HG02588 (cell line): ENCODE measurements around the gene ACSL5.
A peak's percentile ranks its signal among the peaks of the same experiment; 100 is the strongest.

Experiments
- ATAC-seq: cut with Tn5 transposase; IDR thresholded peaks from one replicate; pipeline ENCODE4 v1.9.1; 2021; ENCODE audit warnings: mild to moderate bottlenecking, moderate library complexity; ENCODE audit not compliant: unreplicated experiment

Gene ACSL5, protein sequence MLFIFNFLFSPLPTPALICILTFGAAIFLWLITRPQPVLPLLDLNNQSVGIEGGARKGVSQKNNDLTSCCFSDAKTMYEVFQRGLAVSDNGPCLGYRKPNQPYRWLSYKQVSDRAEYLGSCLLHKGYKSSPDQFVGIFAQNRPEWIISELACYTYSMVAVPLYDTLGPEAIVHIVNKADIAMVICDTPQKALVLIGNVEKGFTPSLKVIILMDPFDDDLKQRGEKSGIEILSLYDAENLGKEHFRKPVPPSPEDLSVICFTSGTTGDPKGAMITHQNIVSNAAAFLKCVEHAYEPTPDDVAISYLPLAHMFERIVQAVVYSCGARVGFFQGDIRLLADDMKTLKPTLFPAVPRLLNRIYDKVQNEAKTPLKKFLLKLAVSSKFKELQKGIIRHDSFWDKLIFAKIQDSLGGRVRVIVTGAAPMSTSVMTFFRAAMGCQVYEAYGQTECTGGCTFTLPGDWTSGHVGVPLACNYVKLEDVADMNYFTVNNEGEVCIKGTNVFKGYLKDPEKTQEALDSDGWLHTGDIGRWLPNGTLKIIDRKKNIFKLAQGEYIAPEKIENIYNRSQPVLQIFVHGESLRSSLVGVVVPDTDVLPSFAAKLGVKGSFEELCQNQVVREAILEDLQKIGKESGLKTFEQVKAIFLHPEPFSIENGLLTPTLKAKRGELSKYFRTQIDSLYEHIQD

DNA sequence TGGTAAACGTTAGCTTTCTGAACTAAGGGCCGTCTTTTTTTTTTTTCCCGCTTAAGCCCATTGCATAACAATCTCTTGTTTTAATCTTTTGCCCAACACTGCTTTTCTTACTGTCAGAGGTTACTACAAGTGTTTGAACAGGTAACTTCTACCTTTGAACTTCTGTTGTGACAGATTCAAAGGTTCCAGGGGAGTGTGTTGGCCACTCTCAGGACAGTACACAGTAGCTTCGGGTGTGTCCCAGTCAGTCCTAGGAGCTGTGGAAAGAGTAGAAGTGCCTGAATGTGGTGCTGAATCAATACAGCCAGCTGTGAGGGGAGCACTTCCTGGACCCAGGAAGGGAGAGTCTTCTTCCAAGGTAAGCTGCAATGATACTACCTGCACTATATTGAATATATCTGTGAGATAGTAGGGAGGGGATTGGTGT, at the start of gene ACSL5:
TSS of gene ACSL5 (plus strand) at position 205 of the 427 bp plus-strand sequence. CDS start 20,831 bp downstream, outside the sequence.
- no peak for ATAC-seq

DNA sequence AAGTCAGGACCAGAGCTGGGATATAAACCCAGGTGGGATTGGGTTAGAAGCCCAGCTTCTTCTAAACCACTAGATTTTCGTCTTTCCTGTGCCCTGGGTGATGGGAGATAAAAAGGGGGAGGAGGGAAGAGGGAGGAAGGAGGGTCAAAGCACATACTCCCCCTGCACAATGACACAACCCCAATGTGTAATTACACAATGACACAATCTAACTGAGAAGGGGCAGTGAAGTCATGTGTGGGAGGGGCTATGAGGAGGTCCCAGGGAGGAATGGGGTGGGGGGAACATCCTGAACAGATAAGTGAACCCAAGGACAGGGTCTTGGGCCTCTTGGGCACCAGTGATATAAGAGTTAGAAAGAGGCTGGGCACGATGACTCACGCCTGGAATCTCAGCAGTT, 46.2 kb upstream of the ACSL5 start:
- ATAC-seq: no peak

DNA sequence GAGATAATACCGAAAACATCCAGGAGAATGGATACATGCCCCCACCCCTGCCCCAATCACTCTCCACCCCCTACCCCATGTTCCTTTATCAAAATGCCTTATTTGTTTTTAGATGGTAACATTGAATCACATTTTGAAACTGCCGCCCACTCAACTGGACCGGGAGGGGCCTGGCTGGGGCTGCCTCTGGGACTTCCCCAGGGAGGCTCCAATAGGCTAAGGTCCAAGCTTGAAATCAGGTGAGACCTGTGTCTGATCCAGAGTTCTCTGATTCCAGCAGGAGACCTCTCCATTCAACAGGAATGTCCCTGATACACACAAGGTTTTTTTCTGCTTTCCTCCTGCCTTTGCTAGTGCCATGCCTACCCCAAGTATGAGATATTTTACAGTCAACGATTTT, 43.8 kb upstream of the ACSL5 start:
- ATAC-seq: peak; percentile 57

DNA sequence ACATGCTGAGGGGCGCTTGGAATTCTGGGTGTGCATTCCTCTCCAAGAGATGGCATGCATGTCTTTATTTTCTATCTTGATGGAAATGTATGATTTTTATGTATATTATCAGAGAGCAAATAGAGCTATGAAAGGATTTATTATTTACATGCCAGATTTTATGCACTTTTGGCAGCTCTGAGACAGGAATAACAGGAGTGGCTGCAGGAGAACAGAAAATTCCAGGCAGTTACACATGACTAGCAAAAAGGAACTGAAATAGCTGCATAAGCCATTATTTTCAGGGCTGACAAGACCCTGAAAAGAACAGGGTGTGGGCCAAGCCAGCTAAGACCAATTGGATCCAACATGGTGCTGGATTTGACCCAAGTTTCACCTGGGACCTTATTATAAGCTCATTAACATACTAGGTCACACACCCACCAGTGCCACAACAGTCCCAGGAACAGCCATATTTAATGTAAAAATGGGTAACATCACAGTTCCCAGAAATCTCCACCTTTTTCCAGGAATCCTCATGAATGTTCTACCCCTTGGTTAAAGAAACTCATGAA, 43.2 kb upstream of the ACSL5 start:
- ATAC-seq: no peak

DNA sequence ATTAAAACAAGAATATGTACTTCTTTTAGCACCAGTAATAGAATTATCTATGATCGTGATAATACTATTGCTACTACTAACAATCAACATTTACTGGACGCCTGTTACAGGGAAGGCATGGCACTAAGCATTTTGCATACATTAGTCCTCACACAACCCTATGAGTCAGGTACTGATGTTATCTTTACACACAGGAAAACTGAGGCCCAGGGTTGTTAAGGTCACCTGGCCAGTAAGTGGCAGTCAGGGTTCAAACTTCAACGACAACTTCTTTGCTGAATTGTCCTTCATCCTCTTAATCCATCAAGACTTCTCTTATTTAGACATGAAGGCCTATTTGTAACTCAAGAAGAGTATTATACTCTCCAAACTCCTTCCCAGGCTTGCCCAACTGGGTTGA, 41.9 kb upstream of the ACSL5 start:
- ATAC-seq: no peak

DNA sequence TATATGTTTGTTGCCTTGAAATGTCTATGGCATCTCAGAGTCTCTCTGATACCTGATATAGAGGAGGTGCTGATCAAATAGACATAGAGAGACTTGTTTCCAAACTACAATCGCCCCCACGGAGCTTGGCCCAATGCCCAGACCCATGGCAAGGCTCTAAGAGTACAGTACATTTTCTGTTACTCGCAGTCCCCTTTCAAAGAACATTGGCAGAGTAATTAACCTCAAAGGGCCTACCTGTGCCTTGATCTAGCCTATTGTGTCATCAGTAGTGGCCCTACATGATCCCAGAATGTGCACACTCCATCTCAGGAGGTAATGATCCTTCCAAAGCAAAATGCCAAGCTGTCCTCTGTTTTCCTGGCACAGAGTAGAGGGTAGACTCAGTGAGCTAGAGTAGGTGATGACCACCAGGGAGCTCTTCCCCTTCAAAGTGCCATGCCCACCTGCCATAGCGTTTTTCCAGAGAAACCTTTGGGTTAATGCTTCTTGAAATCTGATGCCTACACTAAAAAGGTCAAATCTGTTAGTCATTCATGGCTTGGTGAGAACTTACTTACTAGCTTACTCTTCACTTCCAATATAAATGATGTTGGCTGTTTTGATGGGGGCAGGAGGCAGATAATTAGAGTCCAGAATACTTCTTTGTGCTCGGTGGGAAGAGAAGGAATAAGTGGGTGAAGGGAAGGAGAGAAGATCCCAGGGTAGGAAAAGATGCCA, 41.2 kb upstream of the ACSL5 start:
- no peak for ATAC-seq

DNA sequence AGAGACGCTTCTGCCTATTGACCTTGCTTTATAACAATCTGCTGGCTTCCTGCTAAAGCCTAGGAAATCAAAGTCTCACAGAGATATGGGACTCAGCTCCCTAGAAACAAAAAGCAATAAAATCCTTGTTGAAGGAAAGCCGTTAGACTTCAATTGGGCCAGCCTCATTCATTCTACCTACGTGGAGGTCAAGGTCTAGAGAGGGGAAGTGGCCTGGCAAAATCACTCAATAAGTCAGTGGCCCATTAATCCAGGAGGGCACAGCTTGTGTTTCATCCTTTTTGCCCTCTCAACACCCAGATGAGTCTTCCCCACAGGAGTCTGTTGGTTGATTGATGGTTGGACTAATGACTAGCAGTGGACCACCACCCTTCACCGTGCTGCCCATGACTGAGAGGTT, 40.5 kb upstream of the ACSL5 start:
- no peak for ATAC-seq

DNA sequence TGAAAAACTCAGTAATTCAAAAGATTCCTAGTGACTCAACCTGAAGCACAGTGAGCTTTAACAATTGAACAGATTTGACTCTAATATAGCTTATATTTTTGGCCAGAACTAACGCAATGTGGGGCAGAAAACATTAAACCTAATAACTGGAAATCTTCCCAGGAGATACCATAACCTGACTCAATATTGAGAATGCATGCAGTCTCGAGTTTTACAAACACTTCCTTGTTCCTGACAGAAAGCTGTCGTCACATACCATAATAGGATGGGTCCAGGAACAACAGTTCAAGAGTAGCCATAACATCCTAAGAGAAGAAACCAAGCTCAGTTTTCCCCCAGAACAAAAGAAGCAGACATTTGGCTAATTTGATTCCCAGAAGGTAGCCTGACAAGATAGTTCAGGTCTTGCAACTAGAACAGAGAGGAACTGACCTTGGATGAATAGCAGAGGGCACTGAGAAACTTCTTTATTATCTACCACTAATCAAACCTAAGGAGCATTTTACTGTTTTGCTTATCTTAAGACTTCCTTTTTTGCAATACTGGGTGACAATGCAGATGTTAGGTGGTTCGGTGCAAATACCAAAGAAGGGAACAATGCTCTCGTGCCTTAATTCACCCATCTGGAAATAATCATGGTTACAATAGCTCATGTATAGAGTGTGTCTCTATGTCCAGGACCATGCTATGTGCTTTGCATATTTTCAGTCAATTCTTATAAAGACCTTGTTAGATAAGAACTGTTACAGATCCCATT, 38.6 kb upstream of the ACSL5 start:
- no peak for ATAC-seq

DNA sequence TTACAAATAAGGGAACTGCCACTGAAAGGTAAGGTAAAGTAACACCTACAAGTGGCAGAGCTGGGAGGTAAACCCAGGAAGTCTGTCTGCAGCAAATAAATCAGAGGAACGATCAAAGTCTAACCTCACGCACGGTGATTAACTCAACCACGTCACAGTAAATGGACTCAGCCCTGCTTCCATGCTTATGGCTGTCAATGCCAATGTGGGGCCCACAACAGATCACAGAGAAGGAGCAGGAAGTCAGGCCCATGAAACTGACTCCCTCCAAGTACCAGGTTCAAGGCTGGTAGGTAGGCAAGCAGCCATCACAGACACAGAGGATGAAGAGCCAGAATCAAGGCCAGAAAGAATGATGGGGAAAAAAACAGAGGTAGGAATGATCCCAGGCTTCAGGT, 38.0 kb upstream of the ACSL5 start:
- ATAC-seq: no peak

DNA sequence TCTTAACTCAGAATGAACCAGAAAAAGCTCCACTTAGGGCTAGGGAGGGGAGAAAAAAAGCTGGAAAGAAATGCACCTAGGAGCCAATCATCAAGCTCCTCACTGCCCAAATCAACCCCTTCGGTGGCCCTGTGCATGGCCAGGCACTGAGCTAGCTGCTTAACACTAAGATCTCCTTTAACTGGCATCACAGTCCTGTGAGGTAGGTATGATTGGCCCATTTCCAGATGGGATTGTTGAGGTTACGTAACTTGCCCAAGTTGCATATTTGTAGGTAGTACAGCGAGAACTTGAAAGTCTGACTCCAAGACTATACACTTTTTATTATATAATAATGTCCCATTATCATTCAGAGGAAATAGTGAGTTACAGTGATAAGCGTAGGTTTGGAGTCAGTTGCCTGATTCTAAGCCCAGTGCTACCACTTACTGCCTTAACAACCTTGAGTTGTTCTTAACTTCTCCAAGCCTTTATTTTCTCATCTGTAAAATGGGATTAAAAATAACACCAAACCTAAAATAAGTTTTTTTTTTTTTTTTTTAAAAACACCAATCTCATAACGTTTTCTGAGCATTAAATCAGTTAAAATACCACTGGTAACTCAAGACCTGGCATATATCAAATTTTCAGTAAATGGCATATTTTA, 37.2 kb upstream of the ACSL5 start:
- no peak for ATAC-seq

DNA sequence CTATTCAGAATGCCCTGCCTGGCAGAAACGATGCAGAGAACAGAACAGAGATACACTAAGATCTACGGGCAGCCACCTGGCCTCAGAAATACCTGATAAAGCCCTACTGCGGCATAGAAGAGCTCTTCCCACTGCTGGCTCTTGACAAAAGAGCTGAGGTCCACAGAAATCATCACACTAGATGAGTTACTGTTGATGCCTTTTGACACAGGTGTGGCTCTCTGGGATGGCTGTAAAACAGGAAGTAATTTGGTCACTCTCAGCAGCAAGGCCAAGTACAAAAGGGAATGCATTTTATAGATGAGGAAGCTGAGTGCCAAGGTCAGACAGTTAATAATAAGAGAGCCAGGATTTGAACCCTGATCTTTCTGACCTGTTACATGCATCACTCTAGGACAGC, 35.0 kb upstream of the ACSL5 start:
- no peak for ATAC-seq

DNA sequence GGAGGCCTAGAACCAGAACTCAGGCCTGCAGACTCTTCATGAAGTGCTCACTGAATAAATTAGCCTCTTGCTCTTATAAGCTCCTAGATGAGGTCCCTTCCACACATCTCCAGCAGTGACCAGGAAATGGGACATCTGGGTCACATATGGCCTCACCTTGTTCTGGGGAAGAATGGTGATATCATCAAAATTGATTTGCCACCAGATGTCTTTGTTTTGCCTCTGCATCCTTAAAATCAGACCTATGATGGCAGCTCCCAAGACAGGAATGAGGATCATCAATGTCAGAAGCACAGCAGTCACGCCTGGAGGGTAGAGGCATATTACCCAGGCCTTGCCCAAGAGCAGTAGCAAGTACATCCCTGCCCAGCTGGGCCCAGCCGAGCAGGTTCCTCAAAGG, 33.3 kb upstream of the ACSL5 start:
- ATAC-seq: no peak

DNA sequence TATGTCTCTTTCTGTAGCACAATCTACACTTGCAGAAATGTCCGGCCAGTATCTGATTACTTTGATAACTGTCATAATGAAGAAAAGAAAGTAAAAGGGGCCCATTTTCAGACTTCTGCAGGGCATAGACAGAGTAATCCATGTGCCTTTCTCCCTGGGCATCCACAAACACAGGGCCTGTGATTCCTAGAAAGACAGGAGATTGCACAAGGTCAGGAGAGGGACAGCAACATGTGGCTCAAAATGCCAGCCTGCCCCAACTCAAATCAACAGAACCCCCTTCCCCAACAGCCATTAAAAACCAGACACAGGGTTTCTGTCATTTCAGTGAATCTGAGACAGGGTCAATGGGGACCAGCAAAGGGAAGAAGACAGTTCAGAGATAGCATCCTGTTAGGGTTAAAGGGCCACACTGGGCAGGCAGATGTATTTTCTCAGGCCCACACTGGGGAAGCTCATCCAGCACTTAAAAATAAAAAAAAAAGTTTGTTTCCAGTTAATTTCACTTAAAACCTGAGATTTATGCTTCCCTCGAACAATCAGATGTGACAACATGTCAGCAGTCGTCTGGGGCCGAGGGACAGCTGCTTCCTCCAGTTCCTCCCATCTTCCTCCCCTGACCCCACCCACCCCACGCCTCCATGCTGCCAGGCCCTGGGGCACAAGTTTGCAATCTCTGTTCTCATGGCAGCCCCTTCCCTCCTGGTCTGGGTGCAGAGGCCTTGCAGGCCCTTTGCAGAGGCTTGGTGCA, 30.7 kb upstream of the ACSL5 start:
- no peak for ATAC-seq

DNA sequence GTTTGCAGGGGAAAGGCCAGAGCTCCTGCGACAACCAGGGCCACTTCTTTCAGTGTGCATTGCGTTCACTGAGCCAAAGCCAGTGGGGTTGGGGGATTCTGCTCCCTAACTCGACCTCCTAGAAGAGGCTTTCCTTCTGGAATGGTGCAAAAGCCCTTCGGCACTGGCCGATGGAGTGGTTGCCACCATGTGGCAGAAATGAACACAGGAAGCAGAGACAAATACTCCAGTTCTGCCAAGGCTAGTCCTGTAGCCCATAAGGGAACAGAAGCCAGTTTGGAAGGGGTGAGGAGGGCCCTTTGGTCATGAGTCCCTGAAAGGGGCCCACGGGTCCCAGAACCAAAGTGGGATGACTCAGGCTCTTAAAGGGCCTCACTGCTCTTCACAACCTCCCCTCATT, 29.7 kb upstream of the ACSL5 start:
- ATAC-seq: no peak

DNA sequence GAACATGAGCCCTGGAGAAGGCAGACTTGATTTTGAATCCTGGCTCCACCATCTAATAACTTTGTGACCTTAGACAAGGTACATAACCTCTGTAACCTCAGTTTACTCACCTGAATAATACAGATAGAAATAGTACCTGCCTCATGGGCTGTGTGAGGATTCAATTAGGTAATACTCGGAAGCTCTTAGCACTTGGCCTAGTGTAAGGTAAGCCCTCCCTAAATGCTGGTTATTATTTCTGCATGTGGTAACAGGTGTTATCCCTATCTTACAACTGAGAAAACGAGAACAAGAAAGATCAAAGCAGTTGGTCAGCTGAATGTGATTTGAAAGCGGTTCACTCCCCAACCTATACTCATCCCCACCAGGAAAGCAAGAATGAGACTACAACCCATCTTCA, 28.7 kb upstream of the ACSL5 start:
- ATAC-seq: no peak

DNA sequence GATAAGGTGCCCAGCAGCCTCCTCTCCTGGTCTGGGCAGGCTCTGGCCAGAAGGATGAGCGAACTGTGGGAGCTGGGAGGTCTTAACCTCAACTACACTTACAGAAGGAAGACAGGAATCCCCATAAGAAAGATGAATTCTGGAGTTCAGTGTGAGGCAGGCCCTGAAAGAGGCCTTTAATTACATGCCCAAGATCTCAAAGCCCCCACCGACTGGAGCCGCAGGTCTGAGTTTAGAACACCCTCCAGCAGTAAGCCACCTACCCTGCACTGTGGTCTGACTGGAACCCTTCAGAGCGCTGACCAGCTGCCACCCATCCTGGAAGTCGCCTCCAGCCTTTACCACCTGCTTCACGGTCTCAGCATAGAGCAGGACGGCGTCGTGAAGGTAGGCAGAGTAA, 28.2 kb upstream of the ACSL5 start:
- no peak for ATAC-seq

DNA sequence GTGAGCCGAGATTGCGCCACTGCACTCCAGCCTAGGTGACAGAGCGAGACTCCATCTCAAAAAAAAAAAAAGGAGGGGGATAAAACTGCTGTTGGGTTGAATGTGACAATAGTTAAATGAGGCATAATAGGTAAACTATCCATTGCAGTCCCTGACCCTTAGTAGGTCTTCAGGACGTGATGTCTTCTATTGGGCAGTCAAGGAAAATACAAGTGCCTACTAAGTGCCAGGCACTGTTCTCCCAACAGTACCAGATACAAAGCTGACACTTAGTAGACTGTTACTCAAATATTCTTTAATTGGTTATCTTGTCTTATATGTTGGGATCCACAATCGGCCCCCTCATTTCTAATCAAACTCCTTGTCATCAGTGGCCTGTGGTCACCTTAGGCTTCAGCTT, 27.1 kb upstream of the ACSL5 start:
- ATAC-seq: no peak

DNA sequence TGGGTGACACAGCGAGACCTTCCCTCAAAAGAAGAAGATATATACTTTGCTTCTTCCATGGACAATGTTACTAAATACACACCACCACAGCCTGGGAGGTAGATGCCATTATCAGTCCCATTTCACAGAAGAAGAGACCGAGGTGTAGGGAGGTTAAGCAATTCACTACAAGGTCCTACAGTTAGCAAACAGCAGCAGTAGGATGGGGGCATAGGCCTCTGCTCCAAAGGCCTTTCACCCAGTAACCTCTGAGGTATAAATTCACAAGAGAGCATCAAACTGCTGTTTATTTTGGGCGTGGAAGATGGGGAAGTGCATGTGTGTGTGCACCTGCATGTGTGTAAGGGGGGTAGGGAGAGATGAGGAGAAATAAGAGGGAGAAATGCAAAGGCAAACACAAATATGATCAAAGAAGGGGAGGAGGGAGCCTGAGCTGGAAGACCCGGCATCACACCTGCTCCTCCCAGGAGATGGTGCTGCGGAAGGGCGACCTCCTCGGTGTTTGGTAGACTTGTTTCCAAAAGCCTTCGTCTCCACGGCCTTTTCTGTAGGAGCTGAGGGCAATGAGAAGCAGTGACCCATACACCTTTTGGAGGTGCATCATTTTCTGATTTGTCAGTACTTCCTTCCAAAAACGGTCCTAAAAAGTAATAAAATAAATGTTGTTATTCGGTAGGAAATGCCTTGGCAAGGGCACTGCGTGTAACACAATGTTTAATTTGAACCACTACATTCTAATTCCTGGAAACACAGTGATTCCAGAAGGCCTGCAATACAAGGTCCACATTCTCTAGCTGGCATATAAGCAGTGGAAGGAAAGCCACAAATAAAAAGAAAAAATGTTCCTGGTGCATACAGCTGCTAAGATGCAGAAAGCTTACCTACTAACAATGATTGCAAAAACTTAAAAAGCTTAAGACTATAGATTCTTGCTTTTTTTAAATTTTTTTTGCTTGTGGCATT, 25.9 kb upstream of the ACSL5 start:
- ATAC-seq: no peak
